ENCODE measurements around the gene MKKS.

- no peak for TF ChIP-seq CTCF (IDR thresholded peaks at IDR 0.05)
- no peak for TF ChIP-seq EZH2 (IDR thresholded peaks at IDR 0.05)
Measured at GRCh38 chr20:10352934-10353824, 80.8 kb downstream of the MKKS start.
